Activated CD8-positive, alpha-beta T cell treated with anti-CD3 and anti-CD28 coated beads for 36 hours (primary cell): ENCODE data around the gene CECR2. TPM values are rescaled to one million over a fixed set of nuclear protein-coding genes. Genes with fewer than 3 reads are reported as not detected.

ENCODE experiments used
- ATAC-seq: fragments of 200-7000 bp; cut with Tn5 transposase; one replicate; pipeline ENCODE4 v1.10.0; 2021; ENCODE audit warnings: mild to moderate bottlenecking, moderate library complexity
- CTCF ChIA-PET: fragments of 350-600 bp; sonication (Branson Sonifier 250); formaldehyde crosslinking; loops from one replicate; lab custom pipeline; 2021; ENCODE audit warnings: antibody characterized with exemption; lab: Charles Lee
- POLR2A ChIA-PET: fragments of 350-600 bp; sonication (Branson Sonifier 250); formaldehyde crosslinking; loops from one replicate; lab custom pipeline; 2021; ENCODE audit warnings: antibody characterized with exemption; lab: Charles Lee
- DNase-seq: peaks from one replicate; pipeline ENCODE4 v3.0.0-alpha.2; 2020
- H3K27ac Mint-ChIP-seq: one replicate; pipeline ENCODE4 v1.8.0; 2021; ENCODE audit warnings: mild to moderate bottlenecking, mixed read lengths
- H3K27me3 Mint-ChIP-seq: one replicate; pipeline ENCODE4 v1.8.0; 2021; ENCODE audit warnings: mixed read lengths
- H3K36me3 Mint-ChIP-seq: one replicate; pipeline ENCODE4 v1.8.0; 2021; ENCODE audit warnings: low read depth, mixed read lengths
- H3K4me1 Mint-ChIP-seq: one replicate; pipeline ENCODE4 v1.8.0; 2021; ENCODE audit warnings: low read depth, mixed read lengths
- H3K4me3 Mint-ChIP-seq: one replicate; pipeline ENCODE4 v1.8.0; 2021; ENCODE audit warnings: mild to moderate bottlenecking, moderate library complexity, mixed read lengths
- H3K9me3 Mint-ChIP-seq: one replicate; pipeline ENCODE4 v1.8.0; 2021; ENCODE audit warnings: mixed read lengths
- intact Hi-C: fragments of 100-400 bp; cut with micrococcal nuclease; formaldehyde crosslinking; loops from one replicate; pipeline ENCODE4 v1.10.0; 2022
- total RNA-seq, 2 experiments: library from RNA; stranded (reverse); gene quantifications; one replicate each; pipeline ENCODE4 v1.2.3, GENCODE V29; 2021
- TF ChIP-seq, protein P1 (sequence below): fragments of 200-600 bp; IDR thresholded peaks from one replicate; pipeline ENCODE4 v1.8.0; 2022; ENCODE audit warnings: antibody characterized with exemption, mild to moderate bottlenecking

The CECR2 gene
- total RNA-seq, 2 experiments from 2014 or later, result 0.11 to 0.16 TPM

DNA sequence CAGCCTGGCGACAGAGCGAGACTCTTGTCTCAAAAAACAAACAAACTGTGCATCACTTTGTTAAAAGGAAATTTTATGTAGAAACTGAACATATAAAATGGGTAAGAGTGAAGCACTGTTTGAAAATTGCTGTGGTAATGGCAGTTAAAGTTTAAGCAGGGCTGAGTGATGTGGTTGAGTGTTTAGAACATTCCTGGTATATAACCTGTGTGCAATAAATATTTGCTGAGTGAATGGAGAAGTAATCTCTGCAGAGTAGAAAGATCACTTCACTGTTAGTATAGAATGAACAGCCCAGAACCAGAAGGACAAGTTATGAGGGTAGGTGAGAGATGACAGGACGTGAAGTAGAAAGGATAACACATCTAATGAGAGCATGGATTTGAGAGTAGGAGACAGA is 27.3 kb downstream of the CECR2 start:
- no peaks in the 10 kb centered on the region for H3K4me1 Mint-ChIP-seq
- ChIA-PET CTCF (no interaction called here), POLR2A (no interaction called here)
- H3K36me3 Mint-ChIP-seq, result no peaks in the 10 kb centered on the region
- TF ChIP-seq, protein P1, sequence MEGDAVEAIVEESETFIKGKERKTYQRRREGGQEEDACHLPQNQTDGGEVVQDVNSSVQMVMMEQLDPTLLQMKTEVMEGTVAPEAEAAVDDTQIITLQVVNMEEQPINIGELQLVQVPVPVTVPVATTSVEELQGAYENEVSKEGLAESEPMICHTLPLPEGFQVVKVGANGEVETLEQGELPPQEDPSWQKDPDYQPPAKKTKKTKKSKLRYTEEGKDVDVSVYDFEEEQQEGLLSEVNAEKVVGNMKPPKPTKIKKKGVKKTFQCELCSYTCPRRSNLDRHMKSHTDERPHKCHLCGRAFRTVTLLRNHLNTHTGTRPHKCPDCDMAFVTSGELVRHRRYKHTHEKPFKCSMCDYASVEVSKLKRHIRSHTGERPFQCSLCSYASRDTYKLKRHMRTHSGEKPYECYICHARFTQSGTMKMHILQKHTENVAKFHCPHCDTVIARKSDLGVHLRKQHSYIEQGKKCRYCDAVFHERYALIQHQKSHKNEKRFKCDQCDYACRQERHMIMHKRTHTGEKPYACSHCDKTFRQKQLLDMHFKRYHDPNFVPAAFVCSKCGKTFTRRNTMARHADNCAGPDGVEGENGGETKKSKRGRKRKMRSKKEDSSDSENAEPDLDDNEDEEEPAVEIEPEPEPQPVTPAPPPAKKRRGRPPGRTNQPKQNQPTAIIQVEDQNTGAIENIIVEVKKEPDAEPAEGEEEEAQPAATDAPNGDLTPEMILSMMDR, result no peak
- H3K27me3 Mint-ChIP-seq, result no peaks in the 10 kb centered on the region
- no peak overlapping the region for H3K27ac Mint-ChIP-seq
- no peak overlapping the region for H3K4me3 Mint-ChIP-seq
- DNase-seq (no peak), ATAC-seq (no peak)
- no peaks in the 10 kb centered on the region for H3K9me3 Mint-ChIP-seq
- intact Hi-C loops, result no loop called here

DNA sequence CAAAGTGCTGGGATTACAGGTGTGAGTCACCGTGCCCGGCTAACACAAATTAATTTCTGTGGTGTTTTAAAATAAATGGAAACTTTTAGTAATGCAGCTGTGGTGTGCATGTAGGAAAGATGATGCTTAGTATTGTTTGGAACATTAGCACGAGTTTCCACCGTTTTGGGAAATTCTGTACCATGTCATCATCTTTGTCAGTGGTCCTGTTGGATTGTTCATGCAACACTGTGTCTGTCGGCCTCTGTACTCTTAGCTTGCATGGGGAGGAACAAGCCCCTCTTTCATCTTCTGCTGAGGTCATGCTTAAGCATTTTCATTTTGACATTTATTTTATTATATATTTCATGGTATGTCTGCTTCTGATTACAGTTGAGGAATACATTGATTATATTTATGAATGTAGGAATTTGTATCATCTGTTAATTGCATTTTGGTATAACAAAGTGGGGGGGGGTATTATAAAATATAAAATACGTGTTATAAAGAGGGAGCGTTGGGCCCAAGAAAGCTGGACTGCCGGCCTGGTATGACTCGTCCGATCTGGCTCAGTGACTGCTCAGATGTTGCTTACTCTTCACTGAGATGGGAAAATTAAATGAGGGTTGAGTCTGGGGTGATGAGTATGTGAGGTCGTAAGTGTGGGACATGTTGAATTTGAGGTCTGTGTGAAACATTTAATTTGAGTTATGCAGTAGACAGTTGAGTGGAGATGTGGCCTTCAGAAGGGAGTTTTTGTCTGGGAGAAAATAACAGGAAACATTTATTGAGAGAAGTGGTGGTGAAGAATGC is 28.7 kb downstream of the CECR2 start:
- Mint-ChIP-seq H3K36me3 (no peaks in the 10 kb centered on the region), H3K4me3 (no peak overlapping the region), H3K4me1 (no peaks in the 10 kb centered on the region), H3K9me3 (no peaks in the 10 kb centered on the region), H3K27ac (no peak overlapping the region), H3K27me3 (no peaks in the 10 kb centered on the region)
- intact Hi-C loops, result no loop called here
- TF ChIP-seq, protein P1, result no peak
- DNase-seq (no peak), ATAC-seq (no peak)
- CTCF ChIA-PET, result no interaction called here
- POLR2A ChIA-PET, result no interaction called here

DNA sequence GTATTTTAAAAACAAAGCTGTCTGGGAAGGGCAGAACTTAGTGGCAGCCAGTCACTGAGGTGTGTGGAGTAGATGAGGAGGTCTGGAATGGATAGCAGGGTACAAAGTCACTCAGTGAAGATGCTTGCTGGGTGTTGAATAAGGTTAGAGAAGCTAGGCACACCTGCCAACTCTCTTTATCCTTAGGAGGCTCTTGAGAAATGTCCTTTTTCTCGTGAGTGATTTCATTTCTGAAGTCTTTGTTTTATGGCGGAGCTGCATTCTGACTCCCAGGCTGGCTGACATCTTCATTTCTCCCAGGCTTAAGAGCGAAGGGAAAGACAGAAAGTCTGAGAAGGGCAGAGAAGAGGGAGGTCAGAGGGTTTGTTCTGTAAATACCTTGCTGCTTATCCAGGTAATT is 31.0 kb downstream of the CECR2 start:
- intact Hi-C loops, result no loop called here
- TF ChIP-seq, protein P1, result no peak
- H3K36me3 Mint-ChIP-seq, result no peaks in the 10 kb centered on the region
- no peaks in the 10 kb centered on the region for H3K4me1 Mint-ChIP-seq
- no peak for DNase-seq
- no peak overlapping the region for H3K4me3 Mint-ChIP-seq
- no peak for ATAC-seq
- ChIA-PET POLR2A (no interaction called here), CTCF (interaction anchor here (1.3 kb wide), 1 partner anchor 17 kb away, joined by 3 read pairs; no protein-coding TSS in a partner anchor)
- H3K27ac Mint-ChIP-seq, result no peak overlapping the region
- no peaks in the 10 kb centered on the region for H3K9me3 Mint-ChIP-seq
- H3K27me3 Mint-ChIP-seq, result no peaks in the 10 kb centered on the region

DNA sequence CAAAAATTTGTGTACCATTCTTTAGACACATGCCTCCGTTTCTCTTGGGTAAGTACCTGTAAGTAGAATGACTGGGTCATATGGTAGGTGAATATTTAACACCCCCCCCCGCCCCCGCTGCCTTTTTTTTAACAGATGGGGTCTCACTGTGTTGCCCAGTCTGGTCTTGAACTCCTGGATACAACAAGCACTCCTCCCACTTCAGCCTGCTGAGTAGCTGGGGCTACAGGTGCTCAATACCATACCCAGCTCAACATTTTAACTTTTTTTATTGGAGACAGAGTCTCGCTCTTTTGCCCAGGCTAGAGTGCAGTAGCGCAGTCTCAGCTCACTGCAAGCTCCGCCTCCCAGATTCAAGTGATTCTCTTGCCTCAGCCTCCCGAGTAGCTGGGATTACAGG is 32.5 kb downstream of the CECR2 start:
- H3K4me3 Mint-ChIP-seq, result no peak overlapping the region
- intact Hi-C loops, result no loop called here
- ChIA-PET CTCF (no interaction called here), POLR2A (no interaction called here)
- TF ChIP-seq, protein P1, result no peak
- no peaks in the 10 kb centered on the region for H3K9me3 Mint-ChIP-seq
- DNase-seq, result no peak
- H3K4me1 Mint-ChIP-seq, result no peaks in the 10 kb centered on the region
- no peaks in the 10 kb centered on the region for H3K36me3 Mint-ChIP-seq
- ATAC-seq, result no peak
- no peak overlapping the region for H3K27ac Mint-ChIP-seq
- H3K27me3 Mint-ChIP-seq, result no peaks in the 10 kb centered on the region

DNA sequence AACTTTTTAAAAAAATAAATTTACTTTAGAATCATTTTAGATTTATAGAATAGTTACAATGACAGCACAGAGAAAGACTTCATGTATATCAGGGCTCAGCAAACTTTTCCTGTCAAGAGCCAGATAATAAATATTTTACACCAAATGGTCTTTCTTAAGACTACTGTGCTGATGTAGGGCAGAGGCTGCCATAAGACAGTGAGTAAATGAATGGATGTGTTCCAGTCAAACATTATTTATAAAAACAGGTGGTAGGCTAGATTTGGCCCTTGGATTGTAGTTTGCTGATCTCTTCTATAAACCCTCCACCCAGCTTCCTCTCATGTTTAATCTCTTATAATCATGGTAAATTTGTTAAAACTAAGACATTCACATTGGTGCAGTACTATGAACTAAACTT is 33.0 kb downstream of the CECR2 start:
- ATAC-seq (no peak), DNase-seq (no peak)
- intact Hi-C loops, result no loop called here
- H3K9me3 Mint-ChIP-seq, result no peaks in the 10 kb centered on the region
- H3K4me3 Mint-ChIP-seq, result no peak overlapping the region
- no peaks in the 10 kb centered on the region for H3K27me3 Mint-ChIP-seq
- ChIA-PET POLR2A (no interaction called here), CTCF (no interaction called here)
- no peaks in the 10 kb centered on the region for H3K36me3 Mint-ChIP-seq
- no peaks in the 10 kb centered on the region for H3K4me1 Mint-ChIP-seq
- H3K27ac Mint-ChIP-seq, result no peak overlapping the region
- TF ChIP-seq, protein P1, result no peak
